Esophagus muscularis mucosa (tissue), 4 donors: Measurements from ENCODE around the gene AMT.

Source experiments
- CTCF ChIP-seq, 3 experiments: fragments of 200-600 bp in 2 of 3; fragments of 450-650 bp in 1 of 3; sonication (generic) in 2 of 3; IDR thresholded peaks; one replicate each; pipeline ENCODE4 v1.5.1; 2017 to 2019; ENCODE audit warnings: antibody characterized with exemption in 3 of 3, mild to moderate bottlenecking in 2 of 3, moderate library complexity in 1 of 3
- EP300 ChIP-seq: sonication (generic); formaldehyde crosslinking; IDR thresholded peaks from one replicate; pipeline ENCODE4 v1.6.1; 2017; ENCODE audit warnings: antibody characterized with exemption
- POLR2A ChIP-seq: fragments of 450-650 bp; IDR thresholded peaks from one replicate; pipeline ENCODE4 v1.6.1; 2017; ENCODE audit warnings: antibody characterized with exemption, moderate library complexity, mild to moderate bottlenecking, low read depth
- POLR2AphosphoS5 ChIP-seq, 2 donors: sonication (generic); formaldehyde crosslinking; IDR thresholded peaks; one replicate each; pipeline ENCODE4 v1.6.1; 2017; ENCODE audit warnings: antibody characterized with exemption in 2 of 2

- TF ChIP-seq CTCF (IDR thresholded peaks at IDR 0.05) (no peak), EP300 (no peak), POLR2A (no peak), POLR2AphosphoS5 (IDR thresholded peaks at IDR 0.05) (no peak)
Observed at GRCh38 chr3:49401766-49402165, 20.5 kb downstream of the AMT start.
